ENCODE measurements around the gene PBX1.

Gene PBX1

GRCh38 chr1:164868990-164869389 is 310.0 kb downstream of the PBX1 start:
- Histone ChIP-seq H3K27me3 (ENCODE audit: control insufficient read depth, insufficient read depth, low read length) (no peaks in the 10 kb centered on the region), H3K4me3 (ENCODE audit: low read depth, low read length) (no peak overlapping the region), H3K9ac (ENCODE audit: low read depth, low read length) (no peak overlapping the region), H3K9me3 (ENCODE audit: control insufficient read depth, insufficient read depth, low read length) (no peaks in the 10 kb centered on the region), H3K4me1 (ENCODE audit: control insufficient read depth, insufficient read depth, low read length) (no peaks in the 10 kb centered on the region), H3K36me3 (ENCODE audit: control insufficient read depth, insufficient read depth, low read length) (no peaks in the 10 kb centered on the region)

GRCh38 chr1:164875518-164875917 is 316.5 kb downstream of the PBX1 start:
- Histone ChIP-seq H3K27me3 (ENCODE audit: control insufficient read depth, insufficient read depth, low read length) (no peaks in the 10 kb centered on the region), H3K9me3 (ENCODE audit: control insufficient read depth, insufficient read depth, low read length) (no peaks in the 10 kb centered on the region)

GRCh38 chr1:164876398-164877116 is 317.6 kb downstream of the PBX1 start:
- H3K27me3 ChIP-seq (ENCODE audit: control insufficient read depth, insufficient read depth, low read length): no peaks in the 10 kb centered on the region
- peaks cover 2% of the 10 kb centered on the region for H3K4me1 ChIP-seq (ENCODE audit: control insufficient read depth, insufficient read depth, low read length)

More at GRCh38 chr1:164875518-164875917, 316.5 kb downstream of the PBX1 start:
- Histone ChIP-seq H3K36me3 (ENCODE audit: control insufficient read depth, insufficient read depth, low read length) (no peaks in the 10 kb centered on the region), H3K4me3 (ENCODE audit: low read depth, low read length) (no peak overlapping the region), H3K9ac (ENCODE audit: low read depth, low read length) (no peak overlapping the region), H3K4me1 (ENCODE audit: control insufficient read depth, insufficient read depth, low read length) (peaks cover 2% of the 10 kb centered on the region)

GRCh38 chr1:164880199-164880598 is 321.2 kb downstream of the PBX1 start:
- H3K36me3 ChIP-seq (ENCODE audit: control insufficient read depth, insufficient read depth, low read length): no peaks in the 10 kb centered on the region
- H3K4me1 ChIP-seq (ENCODE audit: control insufficient read depth, insufficient read depth, low read length): peaks cover 2% of the 10 kb centered on the region
- no peak overlapping the region for H3K4me3 ChIP-seq (ENCODE audit: low read depth, low read length)
- no peaks in the 10 kb centered on the region for H3K27me3 ChIP-seq (ENCODE audit: control insufficient read depth, insufficient read depth, low read length)
- H3K9me3 ChIP-seq (ENCODE audit: control insufficient read depth, insufficient read depth, low read length): no peaks in the 10 kb centered on the region
- H3K9ac ChIP-seq (ENCODE audit: low read depth, low read length): no peak overlapping the region

More at GRCh38 chr1:164876398-164877116, 317.6 kb downstream of the PBX1 start:
- H3K9me3 ChIP-seq (ENCODE audit: control insufficient read depth, insufficient read depth, low read length): no peaks in the 10 kb centered on the region
- no peaks in the 10 kb centered on the region for H3K36me3 ChIP-seq (ENCODE audit: control insufficient read depth, insufficient read depth, low read length)
- H3K4me3 ChIP-seq (ENCODE audit: low read depth, low read length): no peak overlapping the region
- H3K9ac ChIP-seq (ENCODE audit: low read depth, low read length): no peak overlapping the region

- Histone ChIP-seq H3K9ac (ENCODE audit: low read depth, low read length) (no peak overlapping the region), H3K9me3 (ENCODE audit: control insufficient read depth, insufficient read depth, low read length) (no peaks in the 10 kb centered on the region), H3K4me3 (ENCODE audit: low read depth, low read length) (no peak overlapping the region)
Observed at GRCh38 chr1:164880644-164881043, 321.7 kb downstream of the PBX1 start.

GRCh38 chr1:164885311-164885710 is 326.3 kb downstream of the PBX1 start:
- H3K9me3 ChIP-seq (ENCODE audit: control insufficient read depth, insufficient read depth, low read length): no peaks in the 10 kb centered on the region
- no peaks in the 10 kb centered on the region for H3K4me1 ChIP-seq (ENCODE audit: control insufficient read depth, insufficient read depth, low read length)
- H3K27me3 ChIP-seq (ENCODE audit: control insufficient read depth, insufficient read depth, low read length): no peaks in the 10 kb centered on the region
- H3K36me3 ChIP-seq (ENCODE audit: control insufficient read depth, insufficient read depth, low read length): no peaks in the 10 kb centered on the region
- no peak overlapping the region for H3K4me3 ChIP-seq (ENCODE audit: low read depth, low read length)
- H3K9ac ChIP-seq (ENCODE audit: low read depth, low read length): no peak overlapping the region

More at GRCh38 chr1:164880644-164881043, 321.7 kb downstream of the PBX1 start:
- Histone ChIP-seq H3K4me1 (ENCODE audit: control insufficient read depth, insufficient read depth, low read length) (peaks cover 2% of the 10 kb centered on the region), H3K36me3 (ENCODE audit: control insufficient read depth, insufficient read depth, low read length) (no peaks in the 10 kb centered on the region), H3K27me3 (ENCODE audit: control insufficient read depth, insufficient read depth, low read length) (no peaks in the 10 kb centered on the region)

- Histone ChIP-seq H3K9me3 (ENCODE audit: control insufficient read depth, insufficient read depth, low read length) (no peaks in the 10 kb centered on the region), H3K27me3 (ENCODE audit: control insufficient read depth, insufficient read depth, low read length) (no peaks in the 10 kb centered on the region), H3K4me1 (ENCODE audit: control insufficient read depth, insufficient read depth, low read length) (no peaks in the 10 kb centered on the region), H3K4me3 (ENCODE audit: low read depth, low read length) (no peak overlapping the region), H3K36me3 (ENCODE audit: control insufficient read depth, insufficient read depth, low read length) (no peaks in the 10 kb centered on the region), H3K9ac (ENCODE audit: low read depth, low read length) (no peak overlapping the region)
Observed at GRCh38 chr1:164886101-164886500, 327.1 kb downstream of the PBX1 start.

- Histone ChIP-seq H3K9ac (ENCODE audit: low read depth, low read length) (no peak overlapping the region), H3K36me3 (ENCODE audit: control insufficient read depth, insufficient read depth, low read length) (no peaks in the 10 kb centered on the region), H3K27me3 (ENCODE audit: control insufficient read depth, insufficient read depth, low read length) (no peaks in the 10 kb centered on the region), H3K9me3 (ENCODE audit: control insufficient read depth, insufficient read depth, low read length) (no peaks in the 10 kb centered on the region), H3K4me3 (ENCODE audit: low read depth, low read length) (no peak overlapping the region), H3K4me1 (ENCODE audit: control insufficient read depth, insufficient read depth, low read length) (no peaks in the 10 kb centered on the region)
Observed at GRCh38 chr1:164891615-164892014, 332.6 kb downstream of the PBX1 start.

GRCh38 chr1:164895026-164895912 is 336.3 kb downstream of the PBX1 start:
- Histone ChIP-seq H3K4me3 (ENCODE audit: low read depth, low read length) (no peak overlapping the region), H3K9ac (ENCODE audit: low read depth, low read length) (no peak overlapping the region), H3K36me3 (ENCODE audit: control insufficient read depth, insufficient read depth, low read length) (no peaks in the 10 kb centered on the region), H3K4me1 (ENCODE audit: control insufficient read depth, insufficient read depth, low read length) (no peaks in the 10 kb centered on the region), H3K9me3 (ENCODE audit: control insufficient read depth, insufficient read depth, low read length) (no peaks in the 10 kb centered on the region), H3K27me3 (ENCODE audit: control insufficient read depth, insufficient read depth, low read length) (no peaks in the 10 kb centered on the region)

- H3K4me1 ChIP-seq (ENCODE audit: control insufficient read depth, insufficient read depth, low read length): peaks cover 9% of the 10 kb centered on the region
- no peak overlapping the region for H3K4me3 ChIP-seq (ENCODE audit: low read depth, low read length)
- H3K9ac ChIP-seq (ENCODE audit: low read depth, low read length): no peak overlapping the region
- H3K9me3 ChIP-seq (ENCODE audit: control insufficient read depth, insufficient read depth, low read length): no peaks in the 10 kb centered on the region
- peaks cover 3% of the 10 kb centered on the region for H3K27me3 ChIP-seq (ENCODE audit: control insufficient read depth, insufficient read depth, low read length)
- no peaks in the 10 kb centered on the region for H3K36me3 ChIP-seq (ENCODE audit: control insufficient read depth, insufficient read depth, low read length)
Observed at GRCh38 chr1:164901031-164901430, 342.0 kb downstream of the PBX1 start.

Measured in iPS-15b (cell line).